ENCODE results near the gene CREBBP. TPM values are rescaled to one million over a fixed set of nuclear protein-coding genes. Genes with fewer than 3 reads are reported as not detected.

CREBBP gene
- total and polyA plus RNA-seq, 4 donors, result 16.0 to 155 (median 36.1) TPM

DNA sequence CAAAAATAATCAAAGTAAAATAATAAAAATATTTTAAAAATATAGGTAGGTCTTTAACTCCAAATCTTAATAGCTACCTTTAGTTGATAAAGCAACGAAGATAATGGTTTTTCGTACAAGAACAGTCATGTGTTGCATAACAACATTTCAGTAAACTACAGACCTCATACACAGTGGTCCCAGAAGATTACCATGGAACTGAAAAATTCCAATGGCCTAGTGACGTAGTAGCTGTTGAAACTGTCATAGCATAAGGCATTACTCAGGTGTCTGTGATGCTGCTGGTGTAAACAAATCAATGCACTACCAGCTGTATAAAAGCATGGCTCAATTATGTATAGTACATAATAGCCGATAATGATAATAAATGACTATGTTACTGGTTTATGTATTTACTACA is 43.9 kb downstream of the CREBBP start:
- WGBS, 2 donors, result 81 to 89% methylated on average over 4 of the region's 4 CpGs
- no peak overlapping the region for H3K4me3 ChIP-seq
- H3K4me1 ChIP-seq (ENCODE audit: control insufficient read depth in 5 of 5, insufficient read depth in 5 of 5, low read length in 5 of 5), result peaks cover 0 to 13% (median 3%) of the 10 kb centered on the region in 5 donors
- TF ChIP-seq, protein P1, sequence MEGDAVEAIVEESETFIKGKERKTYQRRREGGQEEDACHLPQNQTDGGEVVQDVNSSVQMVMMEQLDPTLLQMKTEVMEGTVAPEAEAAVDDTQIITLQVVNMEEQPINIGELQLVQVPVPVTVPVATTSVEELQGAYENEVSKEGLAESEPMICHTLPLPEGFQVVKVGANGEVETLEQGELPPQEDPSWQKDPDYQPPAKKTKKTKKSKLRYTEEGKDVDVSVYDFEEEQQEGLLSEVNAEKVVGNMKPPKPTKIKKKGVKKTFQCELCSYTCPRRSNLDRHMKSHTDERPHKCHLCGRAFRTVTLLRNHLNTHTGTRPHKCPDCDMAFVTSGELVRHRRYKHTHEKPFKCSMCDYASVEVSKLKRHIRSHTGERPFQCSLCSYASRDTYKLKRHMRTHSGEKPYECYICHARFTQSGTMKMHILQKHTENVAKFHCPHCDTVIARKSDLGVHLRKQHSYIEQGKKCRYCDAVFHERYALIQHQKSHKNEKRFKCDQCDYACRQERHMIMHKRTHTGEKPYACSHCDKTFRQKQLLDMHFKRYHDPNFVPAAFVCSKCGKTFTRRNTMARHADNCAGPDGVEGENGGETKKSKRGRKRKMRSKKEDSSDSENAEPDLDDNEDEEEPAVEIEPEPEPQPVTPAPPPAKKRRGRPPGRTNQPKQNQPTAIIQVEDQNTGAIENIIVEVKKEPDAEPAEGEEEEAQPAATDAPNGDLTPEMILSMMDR (IDR thresholded peaks at IDR 0.05; ENCODE audit: control extremely low read depth, extremely low read depth), result no peak
- no peaks in the 10 kb centered on the region for H3K27me3 ChIP-seq (ENCODE audit: control insufficient read depth in 3 of 3, insufficient read depth in 3 of 3, low read length in 2 of 3)
- H3K9me3 ChIP-seq (ENCODE audit: control insufficient read depth in 4 of 4, insufficient read depth in 3 of 4, low read length in 3 of 4), result peaks cover 0 to 1% (median 0%) of the 10 kb centered on the region in 4 donors
- no peak overlapping the region for H3K27ac ChIP-seq (ENCODE audit: low read depth in 1 of 2, low read length in 1 of 2)
- DNase-seq, result no peak
- no peak for ATAC-seq (ENCODE audit: insufficient read depth, low FRiP score)
- H3K36me3 ChIP-seq (ENCODE audit: control insufficient read depth in 4 of 4, insufficient read depth in 4 of 4, low read length in 4 of 4), result peaks cover 0 to 9% (median 3%) of the 10 kb centered on the region in 4 donors
- no peak overlapping the region for H3K9ac ChIP-seq (ENCODE audit: insufficient read depth in 1 of 2, low read length in 2 of 2)

DNA sequence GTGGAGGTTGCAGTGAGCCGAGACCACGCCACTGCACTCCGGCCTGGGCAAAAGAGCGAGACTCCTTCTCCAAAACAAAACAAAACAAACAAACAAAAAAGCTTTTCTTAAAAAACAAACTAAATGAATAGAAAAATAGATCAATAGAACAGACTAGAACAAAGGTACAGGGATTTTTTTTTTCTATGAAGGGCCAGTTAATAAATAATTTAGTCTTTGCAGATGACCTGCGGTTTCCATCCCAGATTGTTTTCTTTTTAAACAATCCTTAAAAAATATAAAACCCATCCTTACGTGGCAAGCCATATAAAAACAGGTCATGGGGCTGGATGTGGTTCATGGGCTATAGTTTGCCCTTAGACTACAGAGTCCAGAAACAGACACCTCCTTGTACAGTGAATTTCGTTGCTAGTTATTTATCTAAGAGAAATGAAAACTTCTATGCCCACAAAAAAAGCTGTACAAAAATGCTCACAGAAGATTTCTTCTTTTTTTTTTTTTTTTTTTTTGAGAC is 45.4 kb downstream of the CREBBP start:
- ATAC-seq (ENCODE audit: insufficient read depth, low FRiP score) (no peak), DNase-seq (no peak)
- Histone ChIP-seq H3K9me3 (ENCODE audit: control insufficient read depth in 4 of 4, insufficient read depth in 3 of 4, low read length in 3 of 4) (peaks cover 0 to 1% (median 0%) of the 10 kb centered on the region in 4 donors), H3K4me1 (ENCODE audit: control insufficient read depth in 5 of 5, insufficient read depth in 5 of 5, low read length in 5 of 5) (peaks cover 0 to 6% (median 2%) of the 10 kb centered on the region in 5 donors), H3K9ac (ENCODE audit: insufficient read depth in 1 of 2, low read length in 2 of 2) (no peak overlapping the region), H3K27me3 (ENCODE audit: control insufficient read depth in 3 of 3, insufficient read depth in 3 of 3, low read length in 2 of 3) (no peaks in the 10 kb centered on the region), H3K27ac (ENCODE audit: low read depth in 1 of 2, low read length in 1 of 2) (no peak overlapping the region), H3K36me3 (ENCODE audit: control insufficient read depth in 4 of 4, insufficient read depth in 4 of 4, low read length in 4 of 4) (peaks cover 0 to 6% (median 4%) of the 10 kb centered on the region in 4 donors), H3K4me3 (no peak overlapping the region)
- 96 to 97% methylated on average over 7 of the region's 7 CpGs for WGBS, 2 donors
- TF ChIP-seq, protein P1 (IDR thresholded peaks at IDR 0.05; ENCODE audit: control extremely low read depth, extremely low read depth), result no peak

DNA sequence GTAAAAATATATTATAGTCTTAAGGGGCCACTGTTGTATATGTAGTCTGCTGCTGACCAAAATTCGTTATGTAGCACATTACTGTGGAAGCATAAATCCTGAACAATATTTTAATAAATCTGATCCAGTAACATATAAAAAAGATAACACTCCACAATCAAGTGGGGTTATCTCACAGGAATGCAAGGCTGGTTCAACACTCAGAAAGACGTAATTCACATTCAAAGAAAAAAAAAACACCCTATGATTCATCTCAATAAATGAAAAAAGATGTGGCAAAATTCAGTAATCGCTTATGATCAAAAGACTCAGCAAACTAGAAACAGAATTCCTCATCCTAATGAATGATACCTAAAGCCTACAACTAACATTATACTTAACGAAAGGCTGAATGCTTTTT is 47.8 kb downstream of the CREBBP start:
- Histone ChIP-seq H3K9me3 (ENCODE audit: control insufficient read depth in 4 of 4, insufficient read depth in 3 of 4, low read length in 3 of 4) (peaks cover 0 to 1% (median 0%) of the 10 kb centered on the region in 4 donors), H3K27me3 (ENCODE audit: control insufficient read depth in 3 of 3, insufficient read depth in 3 of 3, low read length in 2 of 3) (no peaks in the 10 kb centered on the region), H3K36me3 (ENCODE audit: control insufficient read depth in 4 of 4, insufficient read depth in 4 of 4, low read length in 4 of 4) (peaks cover 1 to 16% (median 6%) of the 10 kb centered on the region in 4 donors), H3K9ac (ENCODE audit: insufficient read depth in 1 of 2, low read length in 2 of 2) (no peak overlapping the region), H3K27ac (ENCODE audit: low read depth in 1 of 2, low read length in 1 of 2) (no peak overlapping the region), H3K4me1 (ENCODE audit: control insufficient read depth in 5 of 5, insufficient read depth in 5 of 5, low read length in 5 of 5) (peaks cover 0 to 7% (median 2%) of the 10 kb centered on the region in 5 donors), H3K4me3 (no peak overlapping the region)
- peak in 1 of 3 donors; percentile 22 for DNase-seq
- TF ChIP-seq, protein P1 (IDR thresholded peaks at IDR 0.05; ENCODE audit: control extremely low read depth, extremely low read depth), result no peak
- ATAC-seq (ENCODE audit: insufficient read depth, low FRiP score), result no peak
- WGBS, 2 donors, result 96 to 97% methylated on average over 4 of the region's 4 CpGs

Measured in lung (tissue), 12 donors.